Nephron (organoid): Measurements from ENCODE around the gene PLAAT2.
A peak's percentile ranks its signal among the peaks of the same experiment; 100 is the strongest.

Experiments
- H3K27ac Mint-ChIP-seq, 3 experiments: 2 replicates each; pipeline ENCODE4 v1.8.0; 2020; ENCODE audit warnings: mixed read lengths in 3 of 3, mild to moderate bottlenecking in 2 of 3, moderate library complexity in 1 of 3
- H3K27me3 Mint-ChIP-seq: 2 replicates; pipeline ENCODE4 v1.8.0; 2021; ENCODE audit warnings: low read depth, mild to moderate bottlenecking, moderate library complexity, mixed read lengths
- H3K36me3 Mint-ChIP-seq: 2 replicates; pipeline ENCODE4 v1.8.0; 2020; ENCODE audit warnings: low read depth, mixed read lengths
- H3K4me1 Mint-ChIP-seq: 2 replicates; pipeline ENCODE4 v1.8.0; 2020; ENCODE audit warnings: mixed read lengths
- H3K4me3 Mint-ChIP-seq, 3 experiments: 2 replicates each; pipeline ENCODE4 v1.8.0; 2020; ENCODE audit warnings: mild to moderate bottlenecking in 3 of 3, mixed read lengths in 3 of 3, moderate library complexity in 2 of 3
- H3K9me3 Mint-ChIP-seq: 2 replicates; pipeline ENCODE4 v1.8.0; 2020; ENCODE audit warnings: mixed read lengths
- TF ChIP-seq, protein P1 (sequence below), 3 experiments: fragments of 200-600 bp; sonication (generic); IDR thresholded peaks; one replicate each; pipeline ENCODE4 v1.5.0; 2021; ENCODE audit warnings: antibody characterized with exemption in 3 of 3; ENCODE audit not compliant: unreplicated experiment in 3 of 3

The PLAAT2 gene

GRCh38 chr11:63560506-63561180 is 2.5 kb downstream of the PLAAT2 start:
- Mint-ChIP-seq H3K36me3 (no peaks in the 10 kb centered on the region), H3K27me3 (peaks cover 3% of the 10 kb centered on the region), H3K27ac (no peak overlapping the region), H3K4me1 (peaks cover 17% of the 10 kb centered on the region), H3K4me3 (no peak overlapping the region), H3K9me3 (no peaks in the 10 kb centered on the region)
- TF ChIP-seq, protein P1, sequence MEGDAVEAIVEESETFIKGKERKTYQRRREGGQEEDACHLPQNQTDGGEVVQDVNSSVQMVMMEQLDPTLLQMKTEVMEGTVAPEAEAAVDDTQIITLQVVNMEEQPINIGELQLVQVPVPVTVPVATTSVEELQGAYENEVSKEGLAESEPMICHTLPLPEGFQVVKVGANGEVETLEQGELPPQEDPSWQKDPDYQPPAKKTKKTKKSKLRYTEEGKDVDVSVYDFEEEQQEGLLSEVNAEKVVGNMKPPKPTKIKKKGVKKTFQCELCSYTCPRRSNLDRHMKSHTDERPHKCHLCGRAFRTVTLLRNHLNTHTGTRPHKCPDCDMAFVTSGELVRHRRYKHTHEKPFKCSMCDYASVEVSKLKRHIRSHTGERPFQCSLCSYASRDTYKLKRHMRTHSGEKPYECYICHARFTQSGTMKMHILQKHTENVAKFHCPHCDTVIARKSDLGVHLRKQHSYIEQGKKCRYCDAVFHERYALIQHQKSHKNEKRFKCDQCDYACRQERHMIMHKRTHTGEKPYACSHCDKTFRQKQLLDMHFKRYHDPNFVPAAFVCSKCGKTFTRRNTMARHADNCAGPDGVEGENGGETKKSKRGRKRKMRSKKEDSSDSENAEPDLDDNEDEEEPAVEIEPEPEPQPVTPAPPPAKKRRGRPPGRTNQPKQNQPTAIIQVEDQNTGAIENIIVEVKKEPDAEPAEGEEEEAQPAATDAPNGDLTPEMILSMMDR (IDR thresholded peaks at IDR 0.05; ENCODE audit: unreplicated experiment in 3 of 3), result no peak

DNA sequence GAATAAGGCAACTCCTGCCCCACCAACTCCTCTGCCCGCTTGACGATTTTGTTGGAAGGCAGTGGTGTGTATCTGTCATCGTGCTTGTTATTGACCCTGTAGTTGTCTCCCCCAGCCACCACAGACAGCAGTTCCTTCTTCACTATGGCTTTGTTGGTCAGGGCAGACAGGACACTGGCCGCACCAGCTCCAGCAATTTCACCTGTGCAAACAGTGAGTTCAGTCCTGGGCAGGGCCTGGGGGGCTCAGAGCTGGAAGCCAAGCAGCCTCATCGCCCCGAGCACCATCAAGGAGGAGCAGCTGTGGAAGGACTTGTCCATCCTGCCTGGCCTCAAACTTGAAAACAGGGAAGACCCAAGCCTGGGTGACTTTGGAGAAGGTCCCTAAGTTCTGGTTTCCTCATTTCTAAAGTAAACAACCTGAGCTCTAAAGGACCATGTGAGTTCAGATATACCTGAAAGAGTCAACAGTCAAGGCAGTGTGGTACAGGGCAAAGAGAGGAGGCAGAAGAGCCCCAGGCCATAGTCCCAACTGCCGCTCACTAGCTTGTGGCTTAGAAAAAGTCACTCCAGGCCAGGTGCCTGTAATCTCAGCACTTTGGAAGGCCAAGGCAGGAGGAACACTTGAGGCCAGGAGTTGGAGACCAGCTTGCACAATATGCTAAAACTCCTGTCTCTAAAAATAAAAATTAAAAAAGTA is 4.6 kb downstream of the PLAAT2 start:
- Mint-ChIP-seq H3K27ac (no peak overlapping the region), H3K9me3 (no peaks in the 10 kb centered on the region)

DNA sequence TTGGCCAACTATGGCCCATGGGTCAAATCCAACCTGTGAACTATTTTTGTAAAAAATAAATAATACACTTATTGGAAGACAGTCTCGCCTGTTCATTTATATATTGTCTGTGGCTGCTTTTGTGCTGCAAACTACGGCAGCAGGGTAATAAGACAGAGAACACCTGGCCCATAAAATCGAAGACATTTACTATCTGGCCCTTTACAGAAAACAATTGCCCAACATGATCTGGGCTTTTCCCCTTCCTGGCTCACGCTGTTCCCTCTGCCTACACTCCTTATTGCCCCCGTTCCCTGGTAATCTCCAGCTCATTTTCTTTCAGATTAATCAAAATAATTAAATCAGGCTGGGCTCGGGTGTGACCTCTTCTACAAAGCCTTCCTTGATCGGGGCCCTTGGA is 5.6 kb downstream of the PLAAT2 start:
- Mint-ChIP-seq H3K27me3 (peaks cover 7% of the 10 kb centered on the region), H3K4me3 (no peak overlapping the region), H3K27ac (no peak overlapping the region), H3K36me3 (no peaks in the 10 kb centered on the region), H3K4me1 (peaks cover 26% of the 10 kb centered on the region), H3K9me3 (no peaks in the 10 kb centered on the region)
- TF ChIP-seq, protein P1 (IDR thresholded peaks at IDR 0.05; ENCODE audit: unreplicated experiment in 3 of 3), result no peak

More for the DNA sequence above, 4.6 kb downstream of the PLAAT2 start:
- Mint-ChIP-seq H3K4me1 (peaks cover 23% of the 10 kb centered on the region), H3K27me3 (peaks cover 7% of the 10 kb centered on the region), H3K4me3 (no peak overlapping the region), H3K36me3 (no peaks in the 10 kb centered on the region)
- TF ChIP-seq, protein P1 (IDR thresholded peaks at IDR 0.05; ENCODE audit: unreplicated experiment in 3 of 3), result no peak

GRCh38 chr11:63556404-63557013 is 6.7 kb downstream of the PLAAT2 start:
- Mint-ChIP-seq H3K4me1 (peaks cover 27% of the 10 kb centered on the region), H3K27ac (no peak overlapping the region), H3K27me3 (peaks cover 7% of the 10 kb centered on the region), H3K36me3 (no peaks in the 10 kb centered on the region), H3K9me3 (no peaks in the 10 kb centered on the region), H3K4me3 (no peak overlapping the region)
- TF ChIP-seq, protein P1 (IDR thresholded peaks at IDR 0.05; ENCODE audit: unreplicated experiment in 3 of 3), result no peak

- H3K27me3 Mint-ChIP-seq, result peaks cover 4% of the 10 kb centered on the region
Observed at GRCh38 chr11:63554877-63555223, 8.3 kb downstream of the PLAAT2 start.

More at GRCh38 chr11:63554877-63555223, 8.3 kb downstream of the PLAAT2 start:
- Mint-ChIP-seq H3K36me3 (no peaks in the 10 kb centered on the region), H3K4me1 (peaks cover 33% of the 10 kb centered on the region), H3K27ac (peak overlapping the region in 2 of 3 experiments; percentile 12 to 33), H3K9me3 (no peaks in the 10 kb centered on the region), H3K4me3 (no peak overlapping the region)
- TF ChIP-seq, protein P1 (IDR thresholded peaks at IDR 0.05; ENCODE audit: unreplicated experiment in 3 of 3), result no peak
